ENCODE results near the gene NFATC2.

Gene NFATC2

GRCh38 chr20:51369503-51369902 lies 173.0 kb downstream of the NFATC2 start:
- no peak for DNase-seq

- no peak for DNase-seq
Measured at GRCh38 chr20:51368461-51369211, 173.9 kb downstream of the NFATC2 start.

- no peak for DNase-seq
Measured at GRCh38 chr20:51366155-51366886, 176.2 kb downstream of the NFATC2 start.

- DNase-seq: no peak
Measured at GRCh38 chr20:51365670-51366069, 176.8 kb downstream of the NFATC2 start.

GRCh38 chr20:51363813-51364212 lies 178.7 kb downstream of the NFATC2 start:
- no peak for DNase-seq

GRCh38 chr20:51363378-51363777 lies 179.1 kb downstream of the NFATC2 start:
- DNase-seq: no peak

GRCh38 chr20:51362254-51362653 lies 180.3 kb downstream of the NFATC2 start:
- DNase-seq: no peak

- no peak for DNase-seq
Measured at GRCh38 chr20:51361258-51361657, 181.3 kb downstream of the NFATC2 start.

- no peak for DNase-seq
Measured at GRCh38 chr20:51360451-51361201, 181.9 kb downstream of the NFATC2 start.

- no peak for DNase-seq
Measured at GRCh38 chr20:51359947-51360346, 182.6 kb downstream of the NFATC2 start.

- DNase-seq: no peak
Measured at GRCh38 chr20:51359401-51359800, 183.1 kb downstream of the NFATC2 start.

GRCh38 chr20:51358032-51358724 lies 184.3 kb downstream of the NFATC2 start:
- DNase-seq: no peak

GRCh38 chr20:51357543-51357942 lies 185.0 kb downstream of the NFATC2 start:
- DNase-seq: no peak

- DNase-seq: no peak
Measured at GRCh38 chr20:51356871-51357270, 185.6 kb downstream of the NFATC2 start.

- no peak for DNase-seq
Measured at GRCh38 chr20:51354769-51355319, 187.7 kb downstream of the NFATC2 start.

GRCh38 chr20:51354191-51354768 lies 188.2 kb downstream of the NFATC2 start:
- no peak for DNase-seq

- DNase-seq: no peak
Measured at GRCh38 chr20:51353491-51353890, 189.0 kb downstream of the NFATC2 start.

- no peak for DNase-seq
Measured at GRCh38 chr20:51352791-51353190, 189.7 kb downstream of the NFATC2 start.

GRCh38 chr20:51350941-51351631 lies 191.4 kb downstream of the NFATC2 start:
- no peak for DNase-seq

GRCh38 chr20:51348876-51349275 lies 193.6 kb downstream of the NFATC2 start:
- no peak for DNase-seq

GRCh38 chr20:51347831-51348230 lies 194.7 kb downstream of the NFATC2 start:
- DNase-seq: no peak

Measured in T-helper 9 cell (primary cell).